ENCODE results near the gene TLL2.

Gene TLL2

GRCh38 chr10:96462606-96463151 is 51.0 kb downstream of the TLL2 start:
- DNase-seq = no peak

DNA sequence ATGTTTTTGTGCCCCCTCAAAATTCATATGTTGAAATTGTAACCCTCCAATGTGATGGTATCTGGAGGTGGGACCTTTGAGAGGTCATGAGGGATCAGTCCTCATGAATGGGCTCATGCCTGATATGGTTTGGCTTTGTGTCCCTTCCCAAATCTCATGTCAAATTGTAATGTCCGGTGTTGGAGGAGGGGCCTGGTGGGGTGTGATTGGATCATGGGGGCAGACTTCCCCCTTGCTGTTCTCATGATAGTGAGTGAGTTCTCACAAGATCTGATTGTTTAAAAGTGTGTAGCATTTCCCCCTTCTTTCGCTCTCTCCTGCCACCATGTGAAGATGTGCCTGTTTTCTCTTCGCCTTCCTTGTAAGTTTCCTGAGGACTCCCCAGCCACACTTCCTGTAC is 53.4 kb downstream of the TLL2 start:
- no peak for DNase-seq

GRCh38 chr10:96457341-96457740 is 56.4 kb downstream of the TLL2 start:
- DNase-seq = no peak

- no peak for DNase-seq
These were observed 57.4 kb downstream of the TLL2 start for GRCh38 chr10:96456296-96456840.

DNA sequence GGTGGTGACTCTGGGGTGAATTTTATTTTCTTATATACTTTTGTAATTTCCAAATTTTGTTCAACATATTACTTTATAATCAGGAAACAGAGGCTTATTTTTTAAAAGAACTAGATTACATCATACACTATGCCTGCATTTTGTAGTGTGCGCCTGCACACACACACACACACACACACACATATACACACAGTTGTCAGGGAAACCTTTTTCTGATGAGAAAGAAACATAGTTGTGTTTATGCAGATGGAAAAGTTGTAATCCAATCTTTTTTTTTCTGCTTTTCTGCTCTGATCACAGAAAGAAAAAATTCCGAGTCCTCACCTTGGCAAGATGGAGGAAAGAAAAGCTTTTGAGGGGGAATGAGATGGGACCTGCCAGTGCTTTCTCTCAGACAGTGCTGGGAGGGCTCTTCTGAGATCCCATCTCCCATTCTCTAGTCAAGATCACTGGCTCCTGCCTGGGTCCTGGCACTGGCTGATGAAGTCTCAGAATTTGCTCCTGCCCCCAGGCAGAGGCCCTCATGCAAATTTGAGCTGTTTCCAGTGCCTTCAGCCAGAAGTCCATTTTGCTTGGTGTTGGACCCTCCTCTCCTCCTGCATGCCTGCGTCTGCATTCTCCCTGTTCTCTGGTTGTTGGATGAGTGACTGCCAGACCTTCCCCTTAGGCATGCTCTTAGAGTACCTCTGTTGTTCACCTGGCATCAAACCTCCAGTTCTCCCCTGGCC is 59.7 kb downstream of the TLL2 start:
- DNase-seq = no peak

DNA sequence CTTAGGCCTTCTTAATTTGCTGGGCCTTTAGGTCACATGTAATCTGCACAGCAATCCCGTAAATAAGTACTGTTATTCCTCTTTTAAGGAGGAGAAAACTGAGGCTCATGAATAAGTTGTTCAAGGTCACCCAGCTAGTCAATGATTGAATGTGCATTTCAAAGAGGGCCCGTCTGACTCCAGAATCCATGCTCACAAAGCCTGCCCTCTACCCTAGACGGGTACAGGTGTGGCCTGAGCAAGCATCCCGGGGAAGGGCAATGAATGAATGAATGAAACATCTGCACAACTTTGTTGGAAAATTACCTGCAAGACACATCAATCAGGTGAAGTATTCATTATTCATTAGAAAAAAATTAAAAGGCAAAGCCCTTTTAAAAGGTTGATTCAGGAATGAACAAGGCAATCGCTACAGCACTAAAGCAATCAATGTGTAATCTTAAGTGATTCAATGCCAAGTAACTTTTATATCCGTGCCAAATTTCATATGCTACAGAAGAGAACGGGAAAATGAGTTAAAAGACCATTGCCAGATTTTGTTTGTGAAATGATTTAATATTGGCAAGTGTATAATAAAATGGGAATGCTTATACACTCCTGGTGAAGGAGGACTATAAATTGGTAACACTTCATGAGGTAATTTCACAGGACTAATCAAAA is 61.1 kb downstream of the TLL2 start:
- DNase-seq = no peak

DNA sequence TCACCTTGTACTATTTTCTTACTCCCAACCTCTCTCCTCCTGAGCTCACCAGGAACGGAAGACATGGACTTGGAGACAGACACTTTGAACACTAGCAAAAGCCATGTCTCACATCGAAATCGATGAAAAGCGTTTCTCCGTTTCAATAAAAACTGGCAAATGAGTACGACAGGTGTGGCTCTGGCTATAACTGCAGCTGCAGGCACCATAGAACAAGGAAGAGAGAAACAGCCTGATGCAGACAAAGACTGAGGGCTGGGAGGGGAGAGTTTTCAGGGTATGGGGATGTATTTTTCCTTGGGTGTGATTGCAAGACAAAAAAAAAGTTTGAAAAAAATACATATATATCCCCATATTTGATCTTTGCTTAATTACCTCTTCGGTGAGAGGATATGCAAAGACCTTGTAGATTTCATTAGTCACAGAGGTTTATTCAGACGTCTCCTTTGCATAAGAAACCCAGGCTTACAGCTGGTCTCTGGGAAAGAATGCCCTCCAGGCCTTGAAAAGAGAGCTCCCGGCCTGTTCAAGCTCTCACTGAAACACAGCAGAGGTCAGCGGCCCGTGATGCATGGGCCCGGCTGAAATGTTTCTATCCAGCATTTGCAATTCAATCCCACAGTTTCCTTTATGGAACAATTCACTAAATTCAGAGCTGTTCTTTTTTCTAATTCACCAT is 63.1 kb downstream of the TLL2 start:
- no peak for DNase-seq

GRCh38 chr10:96448558-96448957 is 65.2 kb downstream of the TLL2 start:
- no peak for DNase-seq

- DNase-seq = no peak
These were observed 65.7 kb downstream of the TLL2 start for GRCh38 chr10:96448021-96448457.

GRCh38 chr10:96446966-96447596 is 66.6 kb downstream of the TLL2 start:
- DNase-seq = no peak

GRCh38 chr10:96441987-96442643 is 71.6 kb downstream of the TLL2 start:
- no peak for DNase-seq

GRCh38 chr10:96441322-96441885 is 72.3 kb downstream of the TLL2 start:
- DNase-seq = no peak

- DNase-seq = no peak
These were observed 73.1 kb downstream of the TLL2 start for GRCh38 chr10:96440361-96441292.

DNA sequence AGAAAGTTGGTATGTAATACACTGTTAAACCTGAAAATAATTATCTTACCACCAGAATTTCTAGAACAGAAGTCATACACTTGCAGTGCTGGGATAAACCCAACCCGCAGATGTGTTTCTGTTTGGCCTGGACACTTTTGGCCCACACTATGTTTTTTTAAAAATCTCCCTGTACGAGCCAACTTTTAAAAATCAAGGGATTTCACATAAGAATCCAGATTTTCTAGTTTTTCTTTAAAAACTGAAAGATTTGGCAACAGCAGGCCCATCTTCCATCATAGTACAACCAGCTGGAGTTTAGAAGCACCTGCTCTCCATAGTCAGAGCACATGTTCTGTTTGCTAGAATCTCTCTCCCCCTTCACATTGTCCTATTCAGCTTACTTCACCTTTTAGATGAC is 74.0 kb downstream of the TLL2 start:
- DNase-seq = no peak

- no peak for DNase-seq
These were observed 77.7 kb downstream of the TLL2 start for GRCh38 chr10:96436035-96436434.

DNA sequence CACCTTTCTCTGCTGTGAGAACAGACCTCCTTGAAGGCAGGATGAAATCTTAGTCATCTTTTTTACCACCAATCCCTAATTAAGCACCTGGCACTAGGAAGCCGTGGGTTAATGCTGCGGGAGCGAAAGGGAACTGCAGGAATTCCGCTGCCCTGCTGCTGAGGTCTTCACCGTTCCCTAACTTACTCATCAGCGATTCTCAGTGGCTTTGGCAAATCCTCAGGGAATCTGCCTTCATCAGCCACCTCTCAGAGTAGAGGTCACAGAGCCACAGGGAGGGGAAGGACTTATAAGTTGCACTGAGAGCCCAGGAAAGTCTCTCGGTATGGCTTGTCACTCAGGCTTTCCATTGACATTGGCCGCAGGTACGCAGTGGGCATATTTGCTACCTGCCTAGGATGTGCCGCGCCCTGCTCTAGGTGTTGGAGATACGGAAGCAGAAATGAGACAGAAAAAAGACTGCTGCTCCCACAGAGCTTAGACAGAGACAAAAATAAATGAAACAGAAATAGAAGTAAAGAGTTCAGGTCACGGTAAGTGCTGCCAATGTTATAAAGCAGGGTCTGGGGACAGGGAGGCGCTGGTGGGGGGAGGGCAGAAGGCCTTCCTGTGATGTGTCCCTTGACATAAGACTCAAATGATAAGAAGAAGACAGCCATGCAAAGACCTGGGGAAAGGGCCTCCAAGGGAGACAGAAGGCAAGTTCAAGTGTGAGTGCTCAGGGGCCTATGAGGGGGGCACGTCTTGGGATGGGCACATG is 82.3 kb downstream of the TLL2 start:
- no peak for DNase-seq

GRCh38 chr10:96427291-96427690 is 86.4 kb downstream of the TLL2 start:
- DNase-seq = no peak

- no peak for DNase-seq
These were observed 91.2 kb downstream of the TLL2 start for GRCh38 chr10:96422525-96422924.

DNA sequence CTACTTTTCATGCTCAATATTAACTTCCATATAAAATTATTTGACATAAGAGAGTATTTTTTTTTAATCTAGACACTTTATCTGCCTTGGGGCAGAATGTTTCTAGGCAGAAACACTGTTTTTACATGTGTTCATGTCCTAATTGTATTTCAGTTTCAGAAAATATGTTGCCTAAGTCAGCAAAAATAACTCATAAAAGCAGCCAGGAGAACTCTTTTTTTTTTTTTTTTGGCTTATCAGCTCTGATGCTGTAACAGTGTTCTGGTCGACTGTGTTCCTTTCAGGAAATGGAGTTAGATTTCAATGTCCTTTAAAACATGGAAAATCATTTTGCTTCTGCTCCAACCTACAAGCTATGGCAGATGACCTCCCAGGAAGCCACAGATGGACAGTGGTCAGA is 91.7 kb downstream of the TLL2 start:
- no peak for DNase-seq

Measured in activated T-cell treated with anti-CD3 and anti-CD28 coated beads, Interleukin-2, amount 50 U/mL, for 1 hour (primary cell).